GM10248 (cell line): ENCODE data around the gene CCDC61.

Experiments used
- CTCF ChIA-PET: fragments of 300-600 bp; sonication (Branson Sonifier 250); formaldehyde crosslinking; extraction: SDS; loops from one replicate; lab custom pipeline; 2021; ENCODE audit warnings: antibody characterized with exemption; lab: Yijun Ruan, JAX
- POLR2A ChIA-PET: fragments of 350-650 bp; sonication (Branson Sonifier 250); formaldehyde crosslinking; extraction: SDS; loops from one replicate; lab custom pipeline; 2020; ENCODE audit warnings: antibody characterized with exemption; lab: Yijun Ruan, JAX
- DNase-seq: peaks from one replicate; pipeline ENCODE4 v3.0.0; 2012; ENCODE audit errors: extremely low spot score
- CTCF ChIP-seq: IDR thresholded peaks from 2 replicates; pipeline ENCODE4 v1.5.1; 2012; ENCODE audit warnings: mild to moderate bottlenecking, low read depth; ENCODE audit errors: extremely low read depth, missing control alignments, control extremely low read depth

Gene CCDC61

GRCh38 chr19:45954156-45954555 lies 41.1 kb upstream of the CCDC61 start:
- no peak for DNase-seq
- ChIA-PET POLR2A (no interaction called here), CTCF (interaction anchor here (0.9 to 1.3 kb wide), 3 partner anchors 9 to 129 kb away, joined by 3 read pairs; no protein-coding TSS in a partner anchor)
- no peak for TF ChIP-seq CTCF

- DNase-seq: no peak
- POLR2A ChIA-PET: no interaction called here
- CTCF ChIA-PET: no interaction called here
- no peak for TF ChIP-seq CTCF
Observed at GRCh38 chr19:45955905-45956608, 39.2 kb upstream of the CCDC61 start.

- CTCF ChIA-PET: no interaction called here
- POLR2A ChIA-PET: no interaction called here
- no peak for TF ChIP-seq CTCF
- DNase-seq: no peak
Observed at GRCh38 chr19:45958320-45958719, 36.9 kb upstream of the CCDC61 start.

- ChIA-PET CTCF (no interaction called here), POLR2A (no interaction called here)
- no peak for DNase-seq
- TF ChIP-seq CTCF: no peak
Observed at GRCh38 chr19:45958769-45959516, 36.3 kb upstream of the CCDC61 start.

GRCh38 chr19:45959517-45960025 lies 35.7 kb upstream of the CCDC61 start:
- CTCF ChIA-PET: no interaction called here
- TF ChIP-seq CTCF: no peak
- DNase-seq: no peak
- POLR2A ChIA-PET: no interaction called here

GRCh38 chr19:45960595-45961235 lies 34.6 kb upstream of the CCDC61 start:
- TF ChIP-seq CTCF: no peak
- CTCF ChIA-PET: no interaction called here
- POLR2A ChIA-PET: no interaction called here
- DNase-seq: no peak
